ENCODE data around the gene TAC1. TPM values are rescaled to one million over a fixed set of nuclear protein-coding genes. Genes with fewer than 3 reads are reported as not detected.

Gene TAC1
- not detected for polyA plus RNA-seq (2012; ENCODE audit: missing spikeins)

GRCh38 chr7:97731736-97732564 lies at the start of gene TAC1:
TSS of gene TAC1 (plus strand) at chr7:97732086. CDS start at chr7:97732613, 527 bp downstream.
- no peak for DNase-seq (ENCODE audit: insufficient read length)
- TF ChIP-seq POLR2AphosphoS5 (IDR thresholded peaks at IDR 0.05; ENCODE audit: low read depth, low read length) (no peak), POLR2A (IDR thresholded peaks at IDR 0.05; ENCODE audit: low read depth, low read length) (no peak), TAF1 (IDR thresholded peaks at IDR 0.05; ENCODE audit: borderline replicate concordance, low read depth, low read length) (no peak)

GRCh38 chr7:97685952-97686351 lies 45.9 kb upstream of the TAC1 start:
- TF ChIP-seq TAF1 (IDR thresholded peaks at IDR 0.05; ENCODE audit: borderline replicate concordance, low read depth, low read length) (no peak), POLR2A (IDR thresholded peaks at IDR 0.05; ENCODE audit: low read depth, low read length) (no peak), POLR2AphosphoS5 (IDR thresholded peaks at IDR 0.05; ENCODE audit: low read depth, low read length) (no peak)
- DNase-seq (ENCODE audit: insufficient read length) (no peak), FAIRE-seq (no peak)

More at GRCh38 chr7:97731736-97732564, at the start of gene TAC1:
- no peak for FAIRE-seq

GRCh38 chr7:97693586-97693985 lies 38.3 kb upstream of the TAC1 start:
- DNase-seq (ENCODE audit: insufficient read length) (no peak), FAIRE-seq (no peak)
- TF ChIP-seq TAF1 (IDR thresholded peaks at IDR 0.05; ENCODE audit: borderline replicate concordance, low read depth, low read length) (no peak), POLR2A (IDR thresholded peaks at IDR 0.05; ENCODE audit: low read depth, low read length) (no peak), POLR2AphosphoS5 (IDR thresholded peaks at IDR 0.05; ENCODE audit: low read depth, low read length) (no peak)

GRCh38 chr7:97694355-97694754 lies 37.5 kb upstream of the TAC1 start:
- TF ChIP-seq TAF1 (IDR thresholded peaks at IDR 0.05; ENCODE audit: borderline replicate concordance, low read depth, low read length) (no peak), POLR2A (IDR thresholded peaks at IDR 0.05; ENCODE audit: low read depth, low read length) (no peak), POLR2AphosphoS5 (IDR thresholded peaks at IDR 0.05; ENCODE audit: low read depth, low read length) (no peak)
- DNase-seq (ENCODE audit: insufficient read length) (no peak), FAIRE-seq (no peak)

GRCh38 chr7:97697396-97697795 lies 34.5 kb upstream of the TAC1 start:
- FAIRE-seq: no peak
- TF ChIP-seq POLR2AphosphoS5 (IDR thresholded peaks at IDR 0.05; ENCODE audit: low read depth, low read length) (no peak), TAF1 (IDR thresholded peaks at IDR 0.05; ENCODE audit: borderline replicate concordance, low read depth, low read length) (no peak), POLR2A (IDR thresholded peaks at IDR 0.05; ENCODE audit: low read depth, low read length) (no peak)
- DNase-seq (ENCODE audit: insufficient read length): no peak

- no peak for FAIRE-seq
- TF ChIP-seq POLR2AphosphoS5 (IDR thresholded peaks at IDR 0.05; ENCODE audit: low read depth, low read length) (no peak), POLR2A (IDR thresholded peaks at IDR 0.05; ENCODE audit: low read depth, low read length) (no peak), TAF1 (IDR thresholded peaks at IDR 0.05; ENCODE audit: borderline replicate concordance, low read depth, low read length) (no peak)
- DNase-seq (ENCODE audit: insufficient read length): no peak
These were observed 9.5 kb upstream of the TAC1 start for GRCh38 chr7:97722386-97722785.

- no peak for FAIRE-seq
- no peak for TF ChIP-seq POLR2A (IDR thresholded peaks at IDR 0.05; ENCODE audit: low read depth, low read length)
- TF ChIP-seq TAF1 (IDR thresholded peaks at IDR 0.05; ENCODE audit: borderline replicate concordance, low read depth, low read length): no peak
- TF ChIP-seq POLR2AphosphoS5 (IDR thresholded peaks at IDR 0.05; ENCODE audit: low read depth, low read length): no peak
- DNase-seq (ENCODE audit: insufficient read length): no peak
These were observed 834 bp downstream of the TAC1 start for GRCh38 chr7:97732565-97733275.

- FAIRE-seq: no peak
These were observed 1.6 kb downstream of the TAC1 start for GRCh38 chr7:97733276-97734161.

GRCh38 chr7:97734255-97734654 lies 2.4 kb downstream of the TAC1 start:
- FAIRE-seq (no peak), DNase-seq (ENCODE audit: insufficient read length) (no peak)
- no peak for TF ChIP-seq POLR2AphosphoS5 (IDR thresholded peaks at IDR 0.05; ENCODE audit: low read depth, low read length)
- no peak for TF ChIP-seq POLR2A (IDR thresholded peaks at IDR 0.05; ENCODE audit: low read depth, low read length)
- no peak for TF ChIP-seq TAF1 (IDR thresholded peaks at IDR 0.05; ENCODE audit: borderline replicate concordance, low read depth, low read length)

More at GRCh38 chr7:97733276-97734161, 1.6 kb downstream of the TAC1 start:
- TF ChIP-seq POLR2A (IDR thresholded peaks at IDR 0.05; ENCODE audit: low read depth, low read length): no peak
- no peak for TF ChIP-seq POLR2AphosphoS5 (IDR thresholded peaks at IDR 0.05; ENCODE audit: low read depth, low read length)
- TF ChIP-seq TAF1 (IDR thresholded peaks at IDR 0.05; ENCODE audit: borderline replicate concordance, low read depth, low read length): no peak
- DNase-seq (ENCODE audit: insufficient read length): no peak

- TF ChIP-seq POLR2AphosphoS5 (IDR thresholded peaks at IDR 0.05; ENCODE audit: low read depth, low read length) (no peak), POLR2A (IDR thresholded peaks at IDR 0.05; ENCODE audit: low read depth, low read length) (no peak), TAF1 (IDR thresholded peaks at IDR 0.05; ENCODE audit: borderline replicate concordance, low read depth, low read length) (no peak)
- no peak for DNase-seq (ENCODE audit: insufficient read length)
- FAIRE-seq: no peak
These were observed 3.2 kb downstream of the TAC1 start for GRCh38 chr7:97735075-97735474.

GRCh38 chr7:97748482-97748881 lies 16.6 kb downstream of the TAC1 start:
- FAIRE-seq (no peak), DNase-seq (ENCODE audit: insufficient read length) (no peak)
- TF ChIP-seq TAF1 (IDR thresholded peaks at IDR 0.05; ENCODE audit: borderline replicate concordance, low read depth, low read length) (no peak), POLR2AphosphoS5 (IDR thresholded peaks at IDR 0.05; ENCODE audit: low read depth, low read length) (no peak), POLR2A (IDR thresholded peaks at IDR 0.05; ENCODE audit: low read depth, low read length) (no peak)

All from GM12892 (cell line).